Measurements from ENCODE around the gene HS3ST3A1. TPM values are rescaled to one million over a fixed set of nuclear protein-coding genes. Genes with fewer than 3 reads are reported as not detected.

The HS3ST3A1 gene
- total RNA-seq (2014; rRNA removed; shearing (Covaris generic); ENCODE audit: low replicate concordance): 40.4 and 48.6 TPM in 2 replicates

GRCh38 chr17:13601776-13602551 lies at the start of gene HS3ST3A1:
HS3ST3A1 (minus strand) TSS chr17:13601929; CDS start chr17:13601129, 800 bp downstream.
- in situ Hi-C loops (cut with HindIII; ENCODE audit: low pct_unique_long_range_greater_than_20kb, low sequenced_read_pairs): no loop called here
- peak; percentile 85 for DNase-seq (ENCODE audit: low read depth)

DNA sequence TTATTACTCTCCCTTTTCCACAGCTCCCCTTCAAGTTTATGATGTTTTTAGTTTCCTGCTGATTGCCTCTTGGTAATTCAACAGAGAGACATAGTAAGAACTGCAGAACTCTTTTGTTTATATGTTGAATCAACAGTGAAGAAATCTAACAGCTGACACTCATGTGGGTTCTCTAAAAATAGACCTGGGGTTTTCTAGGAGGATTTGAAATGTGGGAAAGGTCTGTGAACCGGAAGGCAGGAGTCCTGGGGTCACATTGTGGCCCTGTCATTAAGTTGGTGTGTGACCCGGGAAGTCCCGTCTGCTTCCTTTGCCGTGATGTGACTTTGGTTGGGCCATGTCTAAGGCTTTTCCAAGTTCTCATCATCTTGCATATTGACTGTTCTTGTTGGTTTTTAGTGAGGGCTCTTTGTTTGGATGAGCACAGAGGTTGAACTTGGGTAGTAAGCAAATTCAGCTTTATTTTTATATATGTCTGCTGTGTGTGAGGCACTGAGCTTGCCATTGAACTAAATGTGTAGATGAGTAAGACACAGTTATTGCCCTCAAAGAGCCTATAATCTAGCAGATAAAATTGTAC lies 48.5 kb upstream of the HS3ST3A1 start:
- in situ Hi-C loops (cut with HindIII; ENCODE audit: low pct_unique_long_range_greater_than_20kb, low sequenced_read_pairs): no loop called here
- DNase-seq (ENCODE audit: low read depth): no peak

DNA sequence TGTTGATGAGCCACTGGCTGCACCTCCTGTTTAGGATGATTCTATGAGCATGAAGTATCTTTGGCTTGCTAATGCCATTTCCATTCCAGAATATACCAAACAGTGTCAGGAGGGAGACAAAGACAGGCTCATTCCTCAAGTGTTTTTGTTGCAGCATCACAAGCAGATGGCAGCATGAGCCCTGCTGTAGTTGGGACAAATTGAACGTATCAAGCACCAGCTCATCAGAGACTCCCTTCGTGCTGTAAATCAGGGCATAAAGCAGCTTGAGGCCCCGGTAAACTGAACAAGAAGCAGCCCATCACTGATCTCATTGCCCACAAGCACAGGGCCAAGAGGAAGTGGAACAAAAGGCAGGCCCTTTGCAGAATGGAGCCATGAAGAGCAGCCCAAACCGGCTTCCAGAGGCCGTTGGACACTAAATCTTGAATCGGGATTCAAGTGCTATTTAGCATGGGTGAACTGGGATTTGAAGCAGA lies 45.9 kb upstream of the HS3ST3A1 start:
- in situ Hi-C loops (cut with HindIII; ENCODE audit: low pct_unique_long_range_greater_than_20kb, low sequenced_read_pairs): no loop called here
- DNase-seq (ENCODE audit: low read depth): no peak

GRCh38 chr17:13646969-13647542 lies 45.3 kb upstream of the HS3ST3A1 start:
- in situ Hi-C loops (cut with HindIII; ENCODE audit: low pct_unique_long_range_greater_than_20kb, low sequenced_read_pairs): no loop called here
- no peak for DNase-seq (ENCODE audit: low read depth)

DNA sequence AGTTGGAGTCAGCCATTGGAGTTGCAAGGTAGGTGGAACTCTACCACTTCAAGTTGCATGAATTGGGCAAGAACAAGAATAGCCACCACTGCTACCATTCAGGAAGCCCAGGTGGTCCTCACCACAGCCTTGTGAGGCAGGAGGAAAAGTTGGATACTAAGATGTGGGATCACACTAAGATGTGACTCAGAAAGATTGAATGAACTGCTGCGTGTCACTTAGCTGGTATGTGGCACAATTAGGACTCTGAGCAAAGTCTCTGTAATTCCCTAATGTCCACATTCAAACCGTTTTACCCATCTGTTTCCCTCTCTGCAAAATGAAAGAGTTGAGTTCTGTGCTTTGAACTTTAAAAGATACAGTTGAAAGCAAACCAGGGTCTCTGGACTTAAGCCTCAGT lies 44.7 kb upstream of the HS3ST3A1 start:
- no peak for DNase-seq (ENCODE audit: low read depth)
- in situ Hi-C loops (cut with HindIII; ENCODE audit: low pct_unique_long_range_greater_than_20kb, low sequenced_read_pairs): no loop called here

DNA sequence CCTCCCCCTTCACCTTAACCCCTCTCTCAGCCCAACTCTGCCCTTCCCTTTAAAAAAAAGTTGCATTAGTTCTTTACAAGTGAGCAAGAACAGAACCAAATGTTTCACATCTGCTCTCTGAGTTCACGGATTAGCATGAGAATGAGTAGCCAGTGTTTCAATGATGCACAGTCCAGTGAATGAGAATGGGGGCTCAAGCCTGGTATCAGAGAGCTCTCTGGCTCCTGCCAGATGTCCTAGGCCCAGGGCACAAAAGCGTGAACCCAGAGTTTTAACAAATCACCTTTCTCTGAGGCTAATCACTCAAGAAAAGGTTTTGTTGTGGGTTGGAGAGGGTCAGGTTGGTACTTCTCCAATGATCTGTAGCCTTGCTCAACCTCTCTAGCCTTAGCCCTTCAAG lies 41.5 kb upstream of the HS3ST3A1 start:
- in situ Hi-C loops (cut with HindIII; ENCODE audit: low pct_unique_long_range_greater_than_20kb, low sequenced_read_pairs): no loop called here
- no peak for DNase-seq (ENCODE audit: low read depth)

- in situ Hi-C loops (cut with HindIII; ENCODE audit: low pct_unique_long_range_greater_than_20kb, low sequenced_read_pairs): no loop called here
- DNase-seq (ENCODE audit: low read depth): no peak
Observed at GRCh38 chr17:13642188-13642587, 40.5 kb upstream of the HS3ST3A1 start.

DNA sequence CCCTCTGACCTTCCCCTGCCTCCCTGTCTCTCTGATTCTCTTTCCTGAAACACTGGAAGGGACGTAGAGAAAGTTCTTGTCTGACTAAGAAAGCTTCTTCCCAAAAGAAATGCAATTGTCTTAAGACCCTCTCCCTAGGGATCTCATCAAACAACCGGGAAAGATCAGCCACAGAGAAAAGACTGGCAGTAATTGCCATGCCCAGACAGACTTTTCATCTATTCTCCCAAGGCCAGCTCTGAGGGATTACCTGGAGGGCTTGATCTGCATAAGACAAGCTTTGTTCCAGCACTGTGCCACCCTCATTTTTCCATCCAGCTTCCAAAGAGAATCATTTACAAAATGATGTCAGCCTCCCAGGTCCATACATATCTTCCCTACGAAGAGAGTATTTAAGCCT lies 38.8 kb upstream of the HS3ST3A1 start:
- in situ Hi-C loops (cut with HindIII; ENCODE audit: low pct_unique_long_range_greater_than_20kb, low sequenced_read_pairs): no loop called here
- no peak for DNase-seq (ENCODE audit: low read depth)

DNA sequence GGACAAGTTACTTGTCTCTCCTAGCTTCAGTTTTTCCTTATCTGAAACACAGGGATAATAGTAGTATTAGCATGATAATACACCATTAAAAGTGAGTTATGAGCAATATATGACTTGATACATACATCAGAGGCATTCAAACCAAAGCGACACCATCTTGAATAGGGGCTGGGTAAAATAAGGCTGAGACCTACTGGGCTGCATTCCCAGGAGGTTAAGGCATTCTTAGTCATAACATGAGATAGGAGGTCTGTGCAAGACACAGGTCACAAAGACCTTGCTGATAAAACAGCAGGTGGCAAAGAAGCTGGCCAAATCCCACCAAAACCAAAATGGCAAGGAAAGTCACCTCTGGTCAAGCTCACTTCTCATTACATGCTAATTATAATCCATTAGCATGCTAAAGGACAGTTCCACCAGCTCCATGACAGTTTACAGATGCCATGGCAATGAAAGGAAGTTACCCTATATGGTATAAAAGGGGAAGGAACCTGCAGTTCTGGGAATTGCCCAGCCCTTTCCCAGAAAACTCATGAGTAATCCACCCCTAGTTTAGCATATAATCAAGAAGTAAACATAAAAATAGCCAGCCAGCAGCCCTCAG lies 37.2 kb upstream of the HS3ST3A1 start:
- in situ Hi-C loops (cut with HindIII; ENCODE audit: low pct_unique_long_range_greater_than_20kb, low sequenced_read_pairs): no loop called here
- no peak for DNase-seq (ENCODE audit: low read depth)

DNA sequence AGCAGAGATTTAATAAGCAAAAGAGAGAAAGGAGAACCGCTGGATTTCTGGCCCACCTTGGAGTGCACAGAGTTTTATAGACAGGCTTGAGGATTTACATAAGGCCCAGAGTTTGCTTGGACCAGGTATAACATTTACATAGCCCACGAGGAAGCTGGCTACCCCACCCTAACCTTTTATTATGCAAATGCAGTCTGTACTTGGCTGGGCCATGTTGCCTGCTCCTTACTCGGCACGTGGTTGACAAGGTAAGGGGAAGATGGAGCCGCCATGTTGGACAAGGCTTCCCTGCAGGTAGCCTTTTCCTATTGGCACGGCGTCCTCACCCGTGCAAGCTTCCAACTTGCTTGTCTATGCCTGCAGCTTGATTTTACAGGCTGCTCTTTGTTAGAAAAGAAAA lies 35.2 kb upstream of the HS3ST3A1 start:
- in situ Hi-C loops (cut with HindIII; ENCODE audit: low pct_unique_long_range_greater_than_20kb, low sequenced_read_pairs): no loop called here
- DNase-seq (ENCODE audit: low read depth): no peak

DNA sequence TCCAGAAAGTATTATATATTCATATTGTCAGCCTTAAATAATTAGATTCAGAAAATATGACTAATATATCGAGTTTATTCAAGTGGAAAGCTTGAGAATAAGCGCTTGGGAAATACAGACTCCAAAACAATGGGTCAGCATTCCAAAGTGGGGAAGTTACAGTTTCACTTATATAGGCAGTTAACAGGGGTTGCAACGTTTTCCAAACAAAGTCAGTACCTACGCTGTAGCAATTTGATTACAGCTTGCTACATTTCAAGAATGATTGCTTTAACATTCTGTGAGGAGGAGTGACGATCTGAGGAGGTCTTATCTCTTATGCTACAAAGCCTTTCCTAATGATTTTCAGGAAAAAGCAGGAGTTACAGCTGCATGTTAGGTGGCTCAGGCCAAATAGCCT lies 34.2 kb upstream of the HS3ST3A1 start:
- no peak for DNase-seq (ENCODE audit: low read depth)
- in situ Hi-C loops (cut with HindIII; ENCODE audit: low pct_unique_long_range_greater_than_20kb, low sequenced_read_pairs): no loop called here

- no peak for DNase-seq (ENCODE audit: low read depth)
- in situ Hi-C loops (cut with HindIII; ENCODE audit: low pct_unique_long_range_greater_than_20kb, low sequenced_read_pairs): no loop called here
Observed at GRCh38 chr17:13634021-13634420, 32.3 kb upstream of the HS3ST3A1 start.

- in situ Hi-C loops (cut with HindIII; ENCODE audit: low pct_unique_long_range_greater_than_20kb, low sequenced_read_pairs): no loop called here
- no peak for DNase-seq (ENCODE audit: low read depth)
Observed at GRCh38 chr17:13631529-13631928, 29.8 kb upstream of the HS3ST3A1 start.

GRCh38 chr17:13626703-13627102 lies 25.0 kb upstream of the HS3ST3A1 start:
- in situ Hi-C loops (cut with HindIII; ENCODE audit: low pct_unique_long_range_greater_than_20kb, low sequenced_read_pairs): no loop called here
- DNase-seq (ENCODE audit: low read depth): peak; percentile 19

GRCh38 chr17:13619462-13619861 lies 17.7 kb upstream of the HS3ST3A1 start:
- in situ Hi-C loops (cut with HindIII; ENCODE audit: low pct_unique_long_range_greater_than_20kb, low sequenced_read_pairs): no loop called here
- no peak for DNase-seq (ENCODE audit: low read depth)

DNA sequence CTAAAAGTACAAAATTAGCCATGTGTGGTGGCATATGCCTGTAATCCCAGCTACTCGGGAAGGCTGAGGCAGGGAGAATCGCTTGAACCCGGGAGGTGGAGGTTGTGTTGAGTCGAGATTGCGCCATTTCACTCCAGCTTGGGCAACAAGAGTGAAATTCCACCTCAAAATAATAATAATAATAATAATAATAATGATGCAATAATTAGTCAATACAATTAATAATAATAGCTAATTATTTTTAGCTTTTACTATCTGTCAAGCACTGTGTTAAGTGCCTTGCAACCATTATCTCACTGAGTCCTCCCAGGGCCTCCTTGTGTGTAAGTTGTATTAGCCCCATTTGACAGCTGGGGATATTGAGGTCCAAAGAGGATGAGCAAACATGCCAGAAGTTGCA lies 14.3 kb upstream of the HS3ST3A1 start:
- DNase-seq (ENCODE audit: low read depth): no peak
- in situ Hi-C loops (cut with HindIII; ENCODE audit: low pct_unique_long_range_greater_than_20kb, low sequenced_read_pairs): no loop called here

- no peak for DNase-seq (ENCODE audit: low read depth)
- in situ Hi-C loops (cut with HindIII; ENCODE audit: low pct_unique_long_range_greater_than_20kb, low sequenced_read_pairs): no loop called here
Observed at GRCh38 chr17:13609941-13610340, 8.2 kb upstream of the HS3ST3A1 start.

DNA sequence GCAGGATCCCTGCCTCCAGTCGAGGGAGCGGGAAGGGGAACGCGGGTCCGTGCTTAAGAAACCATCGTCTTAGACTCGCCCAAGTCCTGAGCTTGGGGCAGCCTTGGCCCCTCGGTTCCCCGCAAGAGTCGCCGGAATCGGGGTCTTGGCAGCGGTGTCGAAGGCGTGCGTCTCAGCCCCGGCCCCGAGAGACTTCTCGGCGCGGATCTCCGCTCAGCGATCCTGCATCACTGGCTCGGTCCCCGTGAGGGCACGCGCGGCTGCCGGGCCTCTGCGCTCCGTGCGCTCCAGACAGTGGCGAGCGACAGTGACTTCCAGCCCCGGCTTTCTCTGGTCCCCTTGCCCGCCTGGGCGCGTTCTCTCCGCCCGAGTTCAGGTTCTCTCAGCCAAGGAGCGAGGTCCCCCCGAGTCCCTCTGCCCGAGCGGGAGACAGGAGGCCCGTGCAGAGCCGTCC lies 380 bp downstream of the HS3ST3A1 start:
- no peak for DNase-seq (ENCODE audit: low read depth)
- in situ Hi-C loops (cut with HindIII; ENCODE audit: low pct_unique_long_range_greater_than_20kb, low sequenced_read_pairs): no loop called here

Data from Caki2 (cell line).